Lower lobe of right lung (tissue), 2 donors: Measurements from ENCODE around the gene CDH1. TPM values are rescaled to one million over a fixed set of nuclear protein-coding genes. Genes with fewer than 3 reads are reported as not detected.

Source experiments
- ATAC-seq, 2 donors: fragments of 200-7000 bp; cut with Tn5 transposase; one replicate each; pipeline ENCODE4 v1.9.1; 2020 to 2022; ENCODE audit warnings: mild to moderate bottlenecking in 2 of 2, moderate library complexity in 2 of 2
- DNase-seq: peaks from one replicate; pipeline ENCODE4 v3.0.0-alpha.2; 2020
- H3K27ac ChIP-seq: fragments of 200-600 bp; one replicate; pipeline ENCODE4 v1.8.0; 2022
- H3K27me3 ChIP-seq: fragments of 200-600 bp; one replicate; pipeline ENCODE4 v1.8.0; 2022; ENCODE audit warnings: low read depth
- H3K36me3 ChIP-seq: fragments of 200-600 bp; one replicate; pipeline ENCODE4 v1.8.0; 2022; ENCODE audit warnings: mild to moderate bottlenecking
- H3K4me1 ChIP-seq: fragments of 200-600 bp; one replicate; pipeline ENCODE4 v1.8.0; 2022
- H3K4me3 ChIP-seq: fragments of 200-600 bp; one replicate; pipeline ENCODE4 v1.8.0; 2022; ENCODE audit warnings: mild to moderate bottlenecking
- H3K9me3 ChIP-seq: fragments of 200-600 bp; one replicate; pipeline ENCODE4 v1.8.0; 2022
- CTCF ChIP-seq: fragments of 200-600 bp; IDR thresholded peaks from one replicate; pipeline ENCODE4 v1.8.0; 2022; ENCODE audit warnings: antibody characterized with exemption, mild to moderate bottlenecking
- intact Hi-C: fragments of 100-400 bp; cut with DNase I; formaldehyde crosslinking; loops from one replicate; pipeline ENCODE4 v1.11.0; 2022
- total RNA-seq: library from RNA; stranded (reverse); fragmentation: NEBNext Ultra II Directional; extraction: Animal tissue kit (Norgen Biotek cat#: 25700); gene quantifications from one replicate; pipeline ENCODE4 v1.2.1, GENCODE V29; 2021
- donor health status: DM: no; HTN: yes; CAD: no; lungs with severe emphysema.

The CDH1 gene
- total RNA-seq, 1 donor from 2014 or later = 127 TPM

GRCh38 chr16:68866933-68867332, 129.8 kb downstream of the CDH1 start:
- Histone ChIP-seq H3K36me3 (peaks cover 32% of the 10 kb centered on the region), H3K27me3 (no peaks in the 10 kb centered on the region), H3K4me3 (no peak overlapping the region), H3K9me3 (no peaks in the 10 kb centered on the region), H3K4me1 (no peaks in the 10 kb centered on the region), H3K27ac (no peak overlapping the region)
- TF ChIP-seq CTCF = no peak
- intact Hi-C loops = no loop called here
- no peak for ATAC-seq
- DNase-seq = no peak

GRCh38 chr16:68869492-68870088, 132.5 kb downstream of the CDH1 start:
- Histone ChIP-seq H3K27me3 (no peaks in the 10 kb centered on the region), H3K27ac (no peak overlapping the region), H3K9me3 (no peaks in the 10 kb centered on the region), H3K4me3 (no peak overlapping the region), H3K36me3 (peaks cover 21% of the 10 kb centered on the region), H3K4me1 (no peaks in the 10 kb centered on the region)
- DNase-seq = no peak
- intact Hi-C loops = no loop called here
- ATAC-seq = no peak
- TF ChIP-seq CTCF = no peak

GRCh38 chr16:68873635-68874471, 136.8 kb downstream of the CDH1 start:
- no peak for TF ChIP-seq CTCF
- ATAC-seq (no peak), DNase-seq (no peak)
- no peaks in the 10 kb centered on the region for H3K27me3 ChIP-seq
- H3K9me3 ChIP-seq = no peaks in the 10 kb centered on the region
- no peak overlapping the region for H3K27ac ChIP-seq
- peaks cover 45% of the 10 kb centered on the region for H3K36me3 ChIP-seq
- H3K4me1 ChIP-seq = no peaks in the 10 kb centered on the region
- intact Hi-C loops = no loop called here
- H3K4me3 ChIP-seq = no peak overlapping the region

- DNase-seq = no peak
- no peaks in the 10 kb centered on the region for H3K9me3 ChIP-seq
- intact Hi-C loops = no loop called here
- no peaks in the 10 kb centered on the region for H3K27me3 ChIP-seq
- no peak overlapping the region for H3K27ac ChIP-seq
- no peaks in the 10 kb centered on the region for H3K4me1 ChIP-seq
- no peak overlapping the region for H3K4me3 ChIP-seq
- no peak for TF ChIP-seq CTCF
- peaks cover 53% of the 10 kb centered on the region for H3K36me3 ChIP-seq
- ATAC-seq = no peak
Observed at GRCh38 chr16:68875871-68876270, 138.8 kb downstream of the CDH1 start.

GRCh38 chr16:68883685-68884084, 146.6 kb downstream of the CDH1 start:
- H3K9me3 ChIP-seq = no peaks in the 10 kb centered on the region
- TF ChIP-seq CTCF = no peak
- H3K4me1 ChIP-seq = peaks cover 8% of the 10 kb centered on the region
- H3K36me3 ChIP-seq = peaks cover 38% of the 10 kb centered on the region
- H3K27me3 ChIP-seq = no peaks in the 10 kb centered on the region
- DNase-seq (no peak), ATAC-seq (no peak)
- intact Hi-C loops = no loop called here
- H3K27ac ChIP-seq = no peak overlapping the region
- H3K4me3 ChIP-seq = no peak overlapping the region
